ENCODE results near the gene ZNF610.
"Not testable (repeated sequence)": the region's sequence is repeated elsewhere in the genome, so short reads cannot be mapped to it uniquely, and the experiment has no call there.

ZNF610 gene

GRCh38 chr19:52336117-52336790 lies at the start of gene ZNF610:
TSS of gene ZNF610 (plus strand) at chr19:52336243. CDS start at chr19:52349173, 12,930 bp downstream.
- DNase-seq = peak; percentile 95

GRCh38 chr19:52286256-52286655 lies 49.8 kb upstream of the ZNF610 start:
- DNase-seq = no peak

- no peak for DNase-seq
Observed at GRCh38 chr19:52291781-52292180, 44.3 kb upstream of the ZNF610 start.

- not testable (repeated sequence) for DNase-seq
Observed at GRCh38 chr19:52292946-52293345, 43.1 kb upstream of the ZNF610 start.

GRCh38 chr19:52296400-52296772 lies 39.7 kb upstream of the ZNF610 start:
- no peak for DNase-seq

- DNase-seq = peak; percentile 97
Observed at GRCh38 chr19:52296773-52297600, 39.1 kb upstream of the ZNF610 start, which contains the start of gene ZNF480. TSS of gene ZNF480 (plus strand) at chr19:52297169. CDS start at chr19:52300413, 3,244 bp downstream.

- DNase-seq = peak; percentile 30
Observed at GRCh38 chr19:52297601-52298364, 38.3 kb upstream of the ZNF610 start.

GRCh38 chr19:52307275-52307674 lies 28.8 kb upstream of the ZNF610 start:
- peak; percentile 25 for DNase-seq

- DNase-seq = no peak
Observed at GRCh38 chr19:52322429-52322828, 13.6 kb upstream of the ZNF610 start.

- DNase-seq = no peak
Observed at GRCh38 chr19:52331757-52332156, 4.3 kb upstream of the ZNF610 start.

- DNase-seq = no peak
Observed at GRCh38 chr19:52335768-52336116, 301 bp upstream of the ZNF610 start.

- DNase-seq = peak; percentile 30
Observed at GRCh38 chr19:52336791-52337381, 843 bp downstream of the ZNF610 start.

- not testable (repeated sequence) for DNase-seq
Observed at GRCh38 chr19:52339022-52339421, 3.0 kb downstream of the ZNF610 start.

GRCh38 chr19:52343548-52343947 lies 7.5 kb downstream of the ZNF610 start:
- peak; percentile 85 for DNase-seq

- no peak for DNase-seq
Observed at GRCh38 chr19:52345162-52345561, 9.1 kb downstream of the ZNF610 start.

GRCh38 chr19:52351512-52351911 lies 15.5 kb downstream of the ZNF610 start:
- DNase-seq = peak; percentile 51

- DNase-seq = no peak
Observed at GRCh38 chr19:52366414-52366824, 30.4 kb downstream of the ZNF610 start.

- no peak for DNase-seq
Observed at GRCh38 chr19:52369559-52370340, 33.7 kb downstream of the ZNF610 start, which contains the start of gene ZNF880. TSS of gene ZNF880 (plus strand) at chr19:52369923. CDS start at chr19:52369966, 43 bp downstream.

GRCh38 chr19:52370341-52370710 lies 34.3 kb downstream of the ZNF610 start:
- DNase-seq = no peak

- DNase-seq = peak; percentile 9
Observed at GRCh38 chr19:52391135-52391534, 55.1 kb downstream of the ZNF610 start.

- peak; percentile 92 for DNase-seq
Observed at GRCh38 chr19:52397310-52398080, 61.5 kb downstream of the ZNF610 start, which contains the start of gene ZNF528. TSS of gene ZNF528 (plus strand) at chr19:52397849. CDS start at chr19:52402014, 4,165 bp downstream.

All from NCI-H69 (cell line).